Endothelial cell of umbilical vein (primary cell): ENCODE data around the gene OSBPL5. TPM values are rescaled to one million over a fixed set of nuclear protein-coding genes. Genes with fewer than 3 reads are reported as not detected.

Experiments used
- BruUV-seq: library from RNA; stranded (reverse); fragments of 400-500 nt; replicated peaks from 2 replicates; lab custom pipeline; 2021; lab: Mats Ljungman, UMichigan
- CTCF ChIA-PET: fragments of 300-600, 350-600 bp; sonication (Branson Sonifier 250); formaldehyde crosslinking; loops from one replicate; lab custom pipeline; 2021; ENCODE audit warnings: antibody characterized with exemption, inconsistent platforms; lab: Charles Lee
- POLR2A ChIA-PET: fragments of 300-600, 350-600 bp; sonication (Branson Sonifier 250); formaldehyde crosslinking; loops from one replicate; lab custom pipeline; 2021; ENCODE audit warnings: antibody characterized with exemption, inconsistent platforms; lab: Charles Lee
- DNase-seq: peaks from one replicate; pipeline ENCODE4 v3.0.0-alpha.2; 2011; ENCODE audit warnings: low read depth, low spot score
- FAIRE-seq: peaks from 2 replicates; lab custom pipeline; 2011; peaks lifted over from hg19 to GRCh38; lab: Jason Lieb, UNC
- H2AFZ ChIP-seq: 2 replicates; pipeline ENCODE4 v1.6.0; 2012; ENCODE audit warnings: low read depth, low read length, control low read depth, inconsistent platforms
- H3K27ac ChIP-seq: 2 replicates; pipeline ENCODE4 v1.5.1; 2011; ENCODE audit warnings: low read depth, mild to moderate bottlenecking, control low read depth, low read length, moderate library complexity; ENCODE audit not compliant: insufficient read depth
- H3K27me3 ChIP-seq, 2 experiments: 2 replicates each; pipeline versions ENCODE4 v1.6.0 to v1.6.1; 2011; ENCODE audit warnings: low read length in 2 of 2, mixed read lengths in 1 of 2; ENCODE audit not compliant: control insufficient read depth in 2 of 2, insufficient read depth in 2 of 2
- H3K36me3 ChIP-seq, 2 experiments: 2 replicates in 1 of 2; 3 replicates in 1 of 2; pipeline ENCODE4 v1.5.1; 2011; ENCODE audit warnings: low read length in 2 of 2, mild to moderate bottlenecking in 1 of 2, moderate library complexity in 1 of 2; ENCODE audit not compliant: control insufficient read depth in 2 of 2, insufficient read depth in 2 of 2; ENCODE audit errors: extremely low read depth in 1 of 2
- H3K4me1 ChIP-seq: 3 replicates; pipeline ENCODE4 v1.5.1; 2011; ENCODE audit warnings: mild to moderate bottlenecking, low read length; ENCODE audit not compliant: control insufficient read depth, insufficient read depth; ENCODE audit errors: extremely low read depth
- H3K4me2 ChIP-seq: 2 replicates; pipeline ENCODE4 v1.6.1; 2011; ENCODE audit warnings: low read length, control low read depth, mixed read lengths; ENCODE audit not compliant: insufficient read depth
- H3K4me3 ChIP-seq, 3 experiments: fragments of 200-600 bp in 1 of 3; sonication (generic), shearing (Covaris generic) in 1 of 3; replicated peaks in 1 of 3; 2 replicates each; pipeline ENCODE4 v1.5.1; 2011 to 2016; ENCODE audit warnings: control low read depth in 3 of 3, low read length in 3 of 3, mild to moderate bottlenecking in 2 of 3, inconsistent platforms in 1 of 3, low read depth in 1 of 3, moderate library complexity in 1 of 3; ENCODE audit not compliant: insufficient read depth in 1 of 3
- H3K79me2 ChIP-seq: 2 replicates; pipeline ENCODE4 v1.6.0; 2012; ENCODE audit warnings: low read length, inconsistent platforms; ENCODE audit not compliant: control insufficient read depth, insufficient read depth
- H3K9ac ChIP-seq: replicated peaks from 2 replicates; pipeline ENCODE3; 2011; ENCODE audit warnings: low read length, control low read depth; ENCODE audit not compliant: insufficient read depth; ENCODE audit errors: extremely low read depth
- H3K9me1 ChIP-seq: replicated peaks from 3 replicates; pipeline ENCODE4 v1.6.0; 2011; ENCODE audit warnings: mild to moderate bottlenecking, low read length; ENCODE audit not compliant: control insufficient read depth, insufficient read depth; ENCODE audit errors: extremely low read depth
- H3K9me3 ChIP-seq: replicated peaks from 2 replicates; pipeline ENCODE4 v1.5.1; 2012; ENCODE audit warnings: low read length, inconsistent platforms; ENCODE audit not compliant: control insufficient read depth, insufficient read depth
- H4K20me1 ChIP-seq: replicated peaks from 2 replicates; pipeline ENCODE3; 2011; ENCODE audit warnings: mild to moderate bottlenecking, low read length; ENCODE audit not compliant: control insufficient read depth, insufficient read depth; ENCODE audit errors: extremely low read depth
- CTCF ChIP-seq, 2 donors: IDR thresholded peaks; 1 replicate in 1 of 2; 2 replicates in 1 of 2; pipeline ENCODE4 v1.5.1; 2011; ENCODE audit warnings: low read length in 2 of 2, mild to moderate bottlenecking in 2 of 2, moderate library complexity in 2 of 2, control low read depth in 1 of 2, inconsistent platforms in 1 of 2, low read depth in 1 of 2; ENCODE audit not compliant: insufficient read depth in 1 of 2; ENCODE audit errors: extremely low read depth in 1 of 2
- EZH2 ChIP-seq: IDR thresholded peaks from 2 replicates; pipeline ENCODE4 v1.6.1; 2012; ENCODE audit warnings: borderline replicate concordance, low read depth, mild to moderate bottlenecking, moderate library complexity, low read length, inconsistent platforms; ENCODE audit not compliant: severe bottlenecking
- FOS ChIP-seq: IDR thresholded peaks from 2 replicates; pipeline ENCODE4 v1.6.1; 2011; ENCODE audit warnings: mild to moderate bottlenecking, low read length, moderate library complexity, borderline replicate concordance; ENCODE audit not compliant: insufficient read depth
- GATA2 ChIP-seq: IDR thresholded peaks from 2 replicates; pipeline ENCODE4 v1.7.0; 2011; ENCODE audit warnings: low read depth, mild to moderate bottlenecking, moderate library complexity, mixed read lengths, low read length; ENCODE audit not compliant: insufficient read length, insufficient read depth
- JUN ChIP-seq: IDR thresholded peaks from 2 replicates; pipeline ENCODE4 v1.6.1; 2011; ENCODE audit warnings: borderline replicate concordance, low read depth; ENCODE audit not compliant: insufficient read length, insufficient read depth
- MAX ChIP-seq: IDR thresholded peaks from 2 replicates; pipeline ENCODE4 v1.6.1; 2011; ENCODE audit not compliant: insufficient read depth, insufficient read length
- MYC ChIP-seq: IDR thresholded peaks from one replicate; pipeline ENCODE4 v1.6.1; 2011; ENCODE audit warnings: mild to moderate bottlenecking, low read depth, low read length
- POLR2A ChIP-seq: IDR thresholded peaks from 2 replicates; pipeline ENCODE4 v1.6.1; 2012; ENCODE audit warnings: low read depth, mild to moderate bottlenecking, control low read depth, low read length
- POLR2AphosphoS5 ChIP-seq: IDR thresholded peaks from 2 replicates; pipeline ENCODE4 v1.6.1; 2012; ENCODE audit warnings: low read depth, mild to moderate bottlenecking, control low read depth, low read length, moderate library complexity; ENCODE audit not compliant: insufficient read depth
- dilution Hi-C: fragments of 300-500 bp; cut with MboI; formaldehyde crosslinking; loops from one replicate; pipeline ENCODE4 v1.15.0; 2019; ENCODE audit warnings: low sequenced_read_pairs; ENCODE audit not compliant: extremely low pct_ligation_motif_present
- intact Hi-C: fragments of 100-400 bp; cut with micrococcal nuclease; formaldehyde crosslinking; loops from one replicate; pipeline ENCODE4 v1.10.0; 2022
- polyA plus RNA-seq, 4 experiments: library from polyadenylated mRNA; depleted of rRNA in 3 of 4; stranded (reverse) in 3 of 4; unstranded in 1 of 4; fragments of >200 nt; gene quantifications; 2 replicates each; pipeline versions ENCODE4 v1.2.1 to v1.2.3, GENCODE V29; 2011 to 2012; ENCODE audit warnings: missing spikeins in 1 of 4
- total RNA-seq: library from RNA; stranded (reverse); gene quantifications from 2 replicates; pipeline ENCODE4 v1.2.3, GENCODE V29; 2021

OSBPL5 gene
- total and polyA plus RNA-seq, 2 donors (not counting 3 experiments of a cell fraction or from before 2014, with no cell fraction given): 8.7 to 37.7 TPM

DNA sequence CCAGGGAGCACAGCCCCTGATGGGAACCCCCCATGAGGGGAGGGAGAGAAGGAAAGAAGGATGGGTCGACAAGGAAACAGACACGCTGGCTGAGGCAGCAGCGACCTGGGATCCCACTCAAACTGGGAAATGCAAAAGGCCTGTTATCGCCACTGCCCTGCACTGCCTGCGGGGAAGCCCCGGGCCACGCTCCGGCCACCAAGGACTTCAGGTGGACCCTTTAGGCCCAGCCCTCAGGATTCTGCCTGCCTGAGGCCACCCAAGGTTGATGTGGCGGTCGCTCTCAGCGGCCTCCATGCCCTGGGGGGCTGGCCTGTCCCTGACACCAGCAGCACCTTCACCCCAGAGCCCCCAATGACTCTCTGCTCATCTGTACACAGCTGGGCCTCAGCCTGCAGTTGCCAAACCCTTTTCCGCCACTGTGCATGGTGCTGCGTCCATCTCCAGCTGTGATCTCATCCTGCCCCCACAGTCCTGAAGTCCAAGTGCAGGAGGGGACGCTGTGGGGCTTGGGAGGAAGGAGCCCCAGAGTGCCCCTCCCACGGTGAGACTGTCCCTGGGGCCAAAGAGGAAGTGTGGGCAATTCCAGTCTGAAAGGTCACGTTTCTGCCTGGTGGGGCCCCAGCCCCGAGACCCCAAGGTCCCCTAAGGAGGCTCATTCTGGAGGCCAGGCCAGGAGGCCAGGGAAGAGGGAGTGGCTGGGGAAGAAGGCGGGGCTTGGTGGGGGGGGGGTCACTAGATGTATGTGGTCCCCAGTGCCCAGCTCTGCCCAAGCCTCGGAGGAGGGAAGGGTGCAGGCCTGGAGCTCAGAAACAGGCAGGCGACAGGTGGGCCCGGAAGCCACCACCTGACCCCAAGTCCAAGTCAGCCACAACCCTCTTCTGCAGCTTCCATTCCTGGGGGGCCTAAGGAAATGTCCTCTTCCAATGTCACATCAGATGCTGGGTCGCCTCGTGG lies 31.6 kb downstream of the OSBPL5 start:
- Histone ChIP-seq H2AFZ (no peak overlapping the region), H3K9me3 (no peaks in the 10 kb centered on the region), H3K4me1 (no peaks in the 10 kb centered on the region), H4K20me1 (no peaks in the 10 kb centered on the region), H3K4me3 (no peak overlapping the region), H3K36me3 (no peaks in the 10 kb centered on the region), H3K27me3 (no peaks in the 10 kb centered on the region), H3K79me2 (no peaks in the 10 kb centered on the region), H3K9me1 (no peaks in the 10 kb centered on the region), H3K27ac (no peak overlapping the region), H3K9ac (no peak overlapping the region), H3K4me2 (no peak overlapping the region)
- CTCF ChIA-PET: no interaction called here
- no peak for TF ChIP-seq EZH2
- intact Hi-C loops: no loop called here
- no peak for FAIRE-seq
- dilution Hi-C loops: no loop called here
- POLR2A ChIA-PET: no interaction called here
- DNase-seq: no peak
- BruUV-seq: no TSS peak

GRCh38 chr11:3132831-3133260 lies 32.3 kb downstream of the OSBPL5 start:
- Histone ChIP-seq H2AFZ (no peak overlapping the region), H3K79me2 (no peaks in the 10 kb centered on the region), H3K9me3 (no peaks in the 10 kb centered on the region), H3K4me3 (no peak overlapping the region), H3K4me1 (no peaks in the 10 kb centered on the region), H3K9me1 (no peaks in the 10 kb centered on the region), H3K27me3 (no peaks in the 10 kb centered on the region), H4K20me1 (no peaks in the 10 kb centered on the region), H3K4me2 (no peak overlapping the region), H3K27ac (no peak overlapping the region), H3K9ac (no peak overlapping the region), H3K36me3 (no peaks in the 10 kb centered on the region)
- intact Hi-C loops: no loop called here
- FAIRE-seq (no peak), DNase-seq (no peak)
- ChIA-PET CTCF (no interaction called here), POLR2A (no interaction called here)
- TF ChIP-seq GATA2 (no peak), POLR2AphosphoS5 (no peak), MYC (no peak), JUN (no peak), EZH2 (no peak), POLR2A (no peak), MAX (no peak), CTCF (IDR thresholded peaks at IDR 0.05; ENCODE audit: extremely low read depth in 1 of 2, insufficient read depth in 1 of 2, low read depth in 1 of 2, low read length in 2 of 2) (no peak), FOS (no peak)
- dilution Hi-C loops: no loop called here
- no TSS peak for BruUV-seq
